NOMO-1 treated with dmso at 0.1 percent for 144 hours (cell line): ENCODE results near the gene NMRK1.

Experiments used
- DNase-seq: peaks from one replicate; lab custom pipeline; 2025; ENCODE audit not compliant: unreplicated experiment; lab: John Stamatoyannopoulos, UW

Gene NMRK1

DNA sequence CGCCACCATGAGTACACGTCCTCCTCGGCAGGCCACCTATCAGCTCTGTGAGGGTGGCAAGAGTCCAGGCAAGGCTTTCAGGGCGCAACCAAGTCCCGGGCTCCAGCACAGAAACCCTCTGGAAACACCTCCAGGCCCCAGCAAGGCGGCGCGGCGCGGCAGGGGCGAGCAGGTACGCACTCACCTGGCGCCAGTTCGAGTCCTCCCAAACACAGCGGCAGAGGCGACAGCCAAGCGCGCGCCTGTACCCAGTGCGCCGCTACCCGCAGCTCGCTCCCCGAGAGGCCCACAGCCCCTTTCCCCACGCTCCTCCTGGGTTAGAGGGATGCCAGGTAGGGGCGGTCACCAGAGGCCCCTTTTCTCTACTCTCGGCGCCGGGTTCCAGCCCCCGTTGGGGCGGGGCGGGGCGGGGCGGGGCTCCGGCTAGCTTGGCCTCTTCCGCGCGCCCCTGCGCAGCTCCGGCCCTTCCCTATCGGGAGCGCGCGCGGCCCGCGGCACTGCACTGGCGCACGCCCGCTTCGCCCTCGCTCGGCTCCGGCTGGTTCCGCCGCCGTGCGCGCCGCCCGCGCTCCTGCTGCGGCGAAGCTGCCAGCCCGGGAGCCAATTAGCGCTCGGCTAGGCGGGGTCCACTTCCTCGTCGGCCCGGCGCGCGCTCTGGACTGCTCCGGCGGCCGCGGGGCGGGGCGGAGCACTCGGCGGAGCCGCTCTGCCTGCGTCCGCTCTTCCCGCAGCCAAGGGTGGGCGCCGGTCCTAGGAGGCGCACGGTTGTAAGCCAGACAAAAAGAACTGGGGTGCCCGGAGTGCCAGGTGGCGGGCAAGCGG is at the start of gene NMRK1, which contains the start of gene OSTF1:
Gene NMRK1, minus strand, starts transcription at position 332 of the 822 bp plus-strand sequence. CDS start 5,040 bp downstream, outside the sequence.
Gene OSTF1, plus strand, starts transcription at position 691 of the 822 bp plus-strand sequence. CDS start 179 bp downstream, outside the sequence.
- peak; percentile 83 for DNase-seq

DNA sequence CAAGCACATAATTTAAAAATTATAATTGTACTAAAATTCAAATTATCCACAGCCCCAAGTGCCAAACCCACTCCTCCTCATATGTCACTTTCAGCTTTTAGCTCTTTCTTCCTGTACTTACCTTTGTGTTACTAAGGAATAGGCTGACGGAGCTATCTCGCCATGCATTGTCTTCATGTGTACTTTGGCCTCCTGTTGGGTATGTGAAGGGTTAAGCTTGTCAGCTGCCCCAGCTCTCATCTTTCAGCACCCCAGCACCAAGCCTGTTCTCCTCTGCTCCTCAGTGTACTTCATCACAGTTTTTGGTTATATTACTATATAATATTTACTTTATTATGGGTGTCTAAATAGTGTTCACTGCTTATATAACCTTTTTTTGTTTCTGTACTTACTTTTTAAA is 46.5 kb upstream of the NMRK1 start:
- DNase-seq = no peak

GRCh38 chr9:75133396-75133795 is 45.4 kb upstream of the NMRK1 start:
- DNase-seq = no peak

DNA sequence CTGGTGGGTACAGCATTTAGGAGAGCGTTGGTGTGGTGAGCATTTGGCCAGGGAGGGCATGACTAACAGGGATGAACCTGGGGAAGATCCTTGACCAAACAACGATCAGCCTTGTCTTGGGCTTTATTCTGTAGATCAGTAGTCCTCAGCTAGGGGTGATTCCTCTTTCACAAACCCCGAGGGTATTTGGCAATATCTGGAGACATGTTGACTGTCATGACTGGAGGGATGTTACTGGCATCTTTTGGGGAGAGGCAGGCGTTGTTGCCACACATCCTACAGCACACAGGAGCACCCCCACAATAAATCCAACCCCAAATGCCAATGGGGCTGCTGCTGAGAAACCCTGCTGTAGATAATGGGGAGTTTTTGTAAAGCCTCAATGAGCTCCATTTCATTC is 44.3 kb upstream of the NMRK1 start:
- no peak for DNase-seq

GRCh38 chr9:75131700-75132099 is 43.7 kb upstream of the NMRK1 start:
- no peak for DNase-seq

- DNase-seq = no peak
These were observed 42.8 kb upstream of the NMRK1 start for GRCh38 chr9:75130621-75131230.

GRCh38 chr9:75130172-75130571 is 42.2 kb upstream of the NMRK1 start:
- DNase-seq = no peak

GRCh38 chr9:75128535-75128934 is 40.6 kb upstream of the NMRK1 start:
- DNase-seq = no peak

GRCh38 chr9:75123696-75124095 is 35.7 kb upstream of the NMRK1 start:
- no peak for DNase-seq

GRCh38 chr9:75121914-75122558 is 34.1 kb upstream of the NMRK1 start:
- DNase-seq = no peak

DNA sequence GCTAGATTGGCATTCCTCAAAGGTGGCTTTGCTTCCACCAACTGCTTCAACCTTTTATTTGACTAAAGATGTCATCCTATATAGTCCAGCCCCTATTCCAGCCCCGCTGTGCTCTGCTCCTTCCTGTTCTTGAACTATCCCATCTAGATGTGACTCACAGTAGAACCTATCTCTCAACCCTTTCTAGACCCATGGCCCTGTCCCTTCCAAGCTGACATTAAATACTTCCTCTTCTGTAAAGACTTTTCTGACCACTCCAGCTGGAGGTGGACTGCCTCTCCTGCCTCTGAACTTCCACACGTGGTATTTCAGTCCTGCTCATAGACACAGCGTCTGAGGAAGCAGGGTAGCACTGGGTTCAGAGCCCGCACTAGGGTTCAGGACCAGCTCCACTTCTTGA is 32.7 kb upstream of the NMRK1 start:
- DNase-seq = no peak

DNA sequence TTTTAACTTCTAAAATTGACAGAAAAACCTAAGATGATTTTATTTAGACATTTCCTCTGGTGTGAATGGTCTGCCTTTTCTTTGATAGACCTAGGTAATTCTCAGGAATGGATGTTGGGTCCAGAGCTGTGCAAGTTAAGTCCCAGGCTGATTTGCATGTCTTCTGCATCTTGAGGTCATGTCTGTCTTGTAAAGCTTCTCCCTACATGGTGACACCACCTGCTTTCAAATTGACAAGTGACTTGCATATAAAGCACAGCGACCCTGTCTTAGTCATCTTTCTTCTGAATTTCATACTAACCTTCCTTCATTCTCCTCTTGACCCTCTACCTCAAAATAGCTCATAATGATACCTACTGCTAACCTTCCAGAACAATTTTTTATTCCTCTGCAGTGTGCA is 29.6 kb upstream of the NMRK1 start:
- no peak for DNase-seq

- no peak for DNase-seq
These were observed 28.4 kb upstream of the NMRK1 start for GRCh38 chr9:75116306-75116705.

DNA sequence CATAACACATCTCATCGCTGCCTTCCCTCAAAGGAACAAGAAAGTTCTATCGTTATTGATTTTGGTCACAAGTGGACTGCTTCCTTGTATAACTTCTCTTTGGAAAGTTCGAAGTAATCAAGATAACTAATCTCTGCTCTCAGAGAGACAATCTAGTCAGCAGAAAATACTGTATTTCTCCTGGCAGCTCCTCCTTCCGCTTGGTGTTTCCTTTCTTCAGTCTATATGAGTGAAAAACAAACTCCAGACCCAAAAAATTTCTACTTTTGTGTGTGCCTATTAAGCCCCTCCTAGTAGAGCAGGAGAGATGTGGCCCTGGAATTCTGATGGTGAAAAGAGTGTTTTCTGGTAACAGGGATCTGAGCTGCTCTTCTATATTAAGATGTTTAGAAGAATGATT is 24.8 kb upstream of the NMRK1 start:
- DNase-seq = no peak

GRCh38 chr9:75111019-75111622 is 23.2 kb upstream of the NMRK1 start:
- no peak for DNase-seq

GRCh38 chr9:75109210-75109839 is 21.4 kb upstream of the NMRK1 start:
- DNase-seq = no peak

DNA sequence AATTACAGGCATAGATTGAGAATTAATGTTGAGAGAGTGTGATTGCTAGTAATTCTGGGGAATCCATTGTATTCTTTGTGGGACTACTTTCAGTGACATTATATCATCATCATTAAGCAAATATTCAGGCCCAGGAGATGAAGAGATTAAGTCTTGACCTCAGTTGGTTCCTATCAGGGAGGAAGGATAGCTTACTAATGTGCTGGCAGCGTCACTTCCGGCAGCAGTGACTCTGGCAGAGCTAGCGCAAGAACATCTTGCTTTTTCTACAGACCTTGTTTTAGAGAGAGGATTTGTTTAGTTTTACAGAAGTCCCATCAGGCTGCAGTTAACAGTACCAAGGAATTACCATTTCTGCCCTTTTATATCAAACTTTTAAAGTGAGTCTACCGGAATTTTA is 20.6 kb upstream of the NMRK1 start:
- no peak for DNase-seq

GRCh38 chr9:75106857-75107256 is 18.9 kb upstream of the NMRK1 start:
- no peak for DNase-seq

- no peak for DNase-seq
These were observed 17.9 kb upstream of the NMRK1 start for GRCh38 chr9:75105841-75106240.

GRCh38 chr9:75105019-75105540 is 17.1 kb upstream of the NMRK1 start:
- DNase-seq = no peak

- DNase-seq = no peak
These were observed 16.7 kb upstream of the NMRK1 start for GRCh38 chr9:75104607-75105006.
